Neuronal stem cell (in vitro differentiated cells): Measurements from ENCODE around the gene NADSYN1.

ENCODE experiments used
- DNase-seq: peaks from one replicate; pipeline ENCODE4 v3.0.0-alpha.2; 2013; ENCODE audit warnings: low spot score
- H2AFZ ChIP-seq: one replicate; pipeline ENCODE4 v1.6.1; 2013; ENCODE audit warnings: mild to moderate bottlenecking, low read length, inconsistent platforms
- H2AK5ac ChIP-seq: 2 replicates; pipeline ENCODE4 v1.6.1; 2013; ENCODE audit warnings: low read depth, mild to moderate bottlenecking, inconsistent platforms, low read length, moderate library complexity, mixed read lengths
- H2BK120ac ChIP-seq: 2 replicates; pipeline ENCODE4 v1.6.1; 2013; ENCODE audit warnings: low read depth, mild to moderate bottlenecking, inconsistent platforms, low read length, moderate library complexity, mixed read lengths
- H2BK12ac ChIP-seq: one replicate; pipeline ENCODE4 v1.6.1; 2013; ENCODE audit warnings: low read length, inconsistent platforms
- H2BK15ac ChIP-seq: 2 replicates; pipeline ENCODE4 v1.6.1; 2013; ENCODE audit warnings: mild to moderate bottlenecking, low read length, inconsistent platforms, mixed read lengths
- H2BK5ac ChIP-seq: one replicate; pipeline ENCODE4 v1.6.1; 2013; ENCODE audit warnings: inconsistent platforms, mild to moderate bottlenecking, low read length, moderate library complexity
- H3K14ac ChIP-seq: one replicate; pipeline ENCODE4 v1.6.1; 2013; ENCODE audit warnings: low read length, inconsistent platforms
- H3K18ac ChIP-seq: 2 replicates; pipeline ENCODE4 v1.6.1; 2013; ENCODE audit warnings: low read length, inconsistent platforms
- H3K23ac ChIP-seq: 2 replicates; pipeline ENCODE4 v1.6.1; 2013; ENCODE audit warnings: low read depth, mild to moderate bottlenecking, mixed read lengths, low read length, inconsistent platforms; ENCODE audit not compliant: poor library complexity
- H3K27ac ChIP-seq: replicated peaks from 3 replicates; pipeline ENCODE4 v1.5.1; 2013; ENCODE audit warnings: low read length, inconsistent platforms
- H3K27me3 ChIP-seq, 3 experiments: 2 replicates each; pipeline ENCODE4 v1.6.1; 2013; ENCODE audit warnings: low read length in 3 of 3, mild to moderate bottlenecking in 2 of 3, inconsistent platforms in 1 of 3, low read depth in 1 of 3, mixed read lengths in 1 of 3, moderate library complexity in 1 of 3; ENCODE audit not compliant: control insufficient read depth in 3 of 3, insufficient read depth in 3 of 3
- H3K36me3 ChIP-seq, 2 donors: replicated peaks in 1 of 2; 2 replicates each; pipeline ENCODE4 v1.6.1; 2013; ENCODE audit warnings: low read length in 2 of 2; ENCODE audit not compliant: control insufficient read depth in 2 of 2, insufficient read depth in 2 of 2
- H3K4ac ChIP-seq: 2 replicates; pipeline ENCODE4 v1.6.1; 2013; ENCODE audit warnings: inconsistent platforms, mild to moderate bottlenecking, low read length, moderate library complexity
- H3K4me1 ChIP-seq, 2 donors: 1 replicate in 1 of 2; 2 replicates in 1 of 2; pipeline ENCODE4 v1.6.1; 2013; ENCODE audit warnings: low read length in 2 of 2, low read depth in 1 of 2; ENCODE audit not compliant: control insufficient read depth in 2 of 2, insufficient read depth in 1 of 2
- H3K4me2 ChIP-seq: one replicate; pipeline ENCODE4 v1.6.1; 2013; ENCODE audit warnings: mild to moderate bottlenecking, low read length, inconsistent platforms; ENCODE audit not compliant: insufficient read depth, poor library complexity, severe bottlenecking
- H3K4me3 ChIP-seq, 2 donors: 2 replicates each; pipeline ENCODE4 v1.5.1; 2013; ENCODE audit warnings: low read length in 2 of 2, mild to moderate bottlenecking in 2 of 2, inconsistent platforms in 1 of 2, moderate library complexity in 1 of 2
- H3K79me1 ChIP-seq: one replicate; pipeline ENCODE4 v1.6.1; 2013; ENCODE audit warnings: low read depth, mild to moderate bottlenecking, inconsistent platforms, low read length, moderate library complexity
- H3K9ac ChIP-seq: one replicate; pipeline ENCODE4 v1.6.1; 2013; ENCODE audit warnings: mild to moderate bottlenecking, low read depth, low read length, inconsistent platforms; ENCODE audit not compliant: poor library complexity
- H3K9me3 ChIP-seq, 2 donors: replicated peaks in 1 of 2; 2 replicates each; pipeline versions ENCODE3 to v1.6.1; 2013; ENCODE audit warnings: low read length in 2 of 2, mild to moderate bottlenecking in 2 of 2, inconsistent platforms in 1 of 2, low read depth in 1 of 2, mixed read lengths in 1 of 2, moderate library complexity in 1 of 2; ENCODE audit not compliant: control insufficient read depth in 2 of 2, insufficient read depth in 1 of 2
- H4K8ac ChIP-seq: one replicate; pipeline ENCODE4 v1.6.1; 2013; ENCODE audit warnings: low read depth, mild to moderate bottlenecking, inconsistent platforms, low read length, moderate library complexity
- H4K91ac ChIP-seq: one replicate; pipeline ENCODE4 v1.6.1; 2013; ENCODE audit warnings: low read length, low read depth, mild to moderate bottlenecking, inconsistent platforms; ENCODE audit not compliant: poor library complexity
- WGBS, 2 donors: extraction: QIAGEN DNeasy Blood & Tissue Kit; methylation state at CpG; one replicate each; pipeline ENCODE4 v1.1.7; 2013; ENCODE audit warnings: missing lambda C conversion rate in 2 of 2, mixed read lengths in 1 of 2; ENCODE audit not compliant: insufficient read length in 2 of 2, insufficient replicate concordance in 1 of 2; ENCODE audit errors: extremely low coverage in 2 of 2; 5-methylcytosine and 5-hydroxymethylcytosine counted together

NADSYN1 gene

GRCh38 chr11:71502871-71503435 lies 50.0 kb downstream of the NADSYN1 start:
- Histone ChIP-seq H2BK120ac (no peak overlapping the region), H2BK5ac (no peak overlapping the region)
- no CpG with 5 or more reads among the region's 15 CpGs for WGBS, 2 donors

GRCh38 chr11:71504531-71504930 lies 51.5 kb downstream of the NADSYN1 start:
- H2BK15ac ChIP-seq, result no peak overlapping the region
- peaks cover 9 to 11% of the 10 kb centered on the region in 2 donors for H3K4me1 ChIP-seq
- H2BK5ac ChIP-seq, result no peak overlapping the region
- H2AK5ac ChIP-seq, result no peak overlapping the region
- H4K91ac ChIP-seq, result no peak overlapping the region
- H3K14ac ChIP-seq, result no peak overlapping the region
- H3K4me2 ChIP-seq, result no peak overlapping the region
- no peak overlapping the region for H4K8ac ChIP-seq
- peak; percentile 29 for DNase-seq
- no peak overlapping the region for H2BK12ac ChIP-seq
- H3K18ac ChIP-seq, result peak overlapping the region; percentile 53
- no peaks in the 10 kb centered on the region for H3K27me3 ChIP-seq
- H2BK120ac ChIP-seq, result no peak overlapping the region
- H3K79me1 ChIP-seq, result peaks cover 2% of the 10 kb centered on the region
- peaks cover 0 to 6% of the 10 kb centered on the region in 2 donors for H3K36me3 ChIP-seq
- H3K27ac ChIP-seq, result no peak overlapping the region
- no peak overlapping the region for H3K23ac ChIP-seq
- H3K9ac ChIP-seq, result no peak overlapping the region
- no CpG with 5 or more reads among the region's 10 CpGs for WGBS, 2 donors
- H3K4ac ChIP-seq, result peak overlapping the region; percentile 67
- no peak overlapping the region for H3K4me3 ChIP-seq
- peaks cover 3 to 15% of the 10 kb centered on the region in 2 donors for H3K9me3 ChIP-seq
- no peak overlapping the region for H2AFZ ChIP-seq

More at GRCh38 chr11:71502871-71503435, 50.0 kb downstream of the NADSYN1 start:
- Histone ChIP-seq H2BK12ac (no peak overlapping the region), H3K27ac (no peak overlapping the region), H2AFZ (no peak overlapping the region), H3K4me2 (no peak overlapping the region), H3K4ac (no peak overlapping the region), H4K8ac (no peak overlapping the region), H3K18ac (no peak overlapping the region), H3K4me1 (peaks cover 9 to 11% of the 10 kb centered on the region in 2 donors), H4K91ac (no peak overlapping the region), H3K23ac (no peak overlapping the region), H3K79me1 (peaks cover 2% of the 10 kb centered on the region), H3K14ac (no peak overlapping the region), H3K36me3 (peaks cover 7 to 22% of the 10 kb centered on the region in 2 donors), H3K9me3 (peaks cover 1 to 15% of the 10 kb centered on the region in 2 donors), H3K9ac (no peak overlapping the region), H2AK5ac (no peak overlapping the region), H3K4me3 (no peak overlapping the region), H3K27me3 (no peaks in the 10 kb centered on the region), H2BK15ac (no peak overlapping the region)
- no peak for DNase-seq

- Histone ChIP-seq H2AK5ac (no peak overlapping the region), H3K79me1 (peaks cover 2% of the 10 kb centered on the region), H4K91ac (no peak overlapping the region), H3K4me2 (no peak overlapping the region), H3K23ac (no peak overlapping the region), H2BK12ac (no peak overlapping the region), H3K27me3 (no peaks in the 10 kb centered on the region), H3K4me1 (peaks cover 9 to 11% of the 10 kb centered on the region in 2 donors), H3K4me3 (no peak overlapping the region), H3K27ac (no peak overlapping the region), H3K4ac (no peak overlapping the region), H3K9ac (no peak overlapping the region), H2BK15ac (no peak overlapping the region), H3K14ac (no peak overlapping the region), H3K36me3 (peaks cover 0 to 4% of the 10 kb centered on the region in 2 donors), H2BK120ac (no peak overlapping the region), H4K8ac (no peak overlapping the region), H3K18ac (no peak overlapping the region), H2BK5ac (no peak overlapping the region), H3K9me3 (peaks cover 3 to 17% of the 10 kb centered on the region in 2 donors), H2AFZ (no peak overlapping the region)
- DNase-seq, result no peak
- no CpG with 5 or more reads among the region's 2 CpGs for WGBS, 2 donors
Observed at GRCh38 chr11:71505001-71505400, 52.0 kb downstream of the NADSYN1 start.

GRCh38 chr11:71505781-71506180 lies 52.8 kb downstream of the NADSYN1 start:
- Histone ChIP-seq H3K79me1 (peaks cover 2% of the 10 kb centered on the region), H3K4me3 (no peak overlapping the region), H3K9me3 (peaks cover 3 to 20% of the 10 kb centered on the region in 2 donors), H3K18ac (peak overlapping the region; percentile 31), H2BK15ac (no peak overlapping the region), H2AFZ (no peak overlapping the region), H3K9ac (no peak overlapping the region), H2BK5ac (no peak overlapping the region), H4K91ac (no peak overlapping the region), H2AK5ac (no peak overlapping the region), H3K27ac (no peak overlapping the region), H3K4ac (no peak overlapping the region), H3K4me1 (peaks cover 9 to 11% of the 10 kb centered on the region in 2 donors), H4K8ac (no peak overlapping the region), H3K27me3 (no peaks in the 10 kb centered on the region), H3K14ac (no peak overlapping the region), H3K23ac (no peak overlapping the region), H3K36me3 (no peaks in the 10 kb centered on the region), H2BK120ac (no peak overlapping the region), H3K4me2 (no peak overlapping the region), H2BK12ac (no peak overlapping the region)
- no peak for DNase-seq
- no CpG with 5 or more reads among the region's 9 CpGs for WGBS, 2 donors
